HG02970 (cell line): ENCODE data around the gene STRN.
"Not testable (repeated sequence)": the region's sequence is repeated elsewhere in the genome, so short reads cannot be mapped to it uniquely, and the experiment has no call there.

ENCODE experiments used
- ATAC-seq: cut with Tn5 transposase; IDR thresholded peaks from one replicate; pipeline ENCODE4 v1.9.1; 2021; ENCODE audit warnings: mild to moderate bottlenecking, moderate library complexity, moderate number of reproducible peaks; ENCODE audit not compliant: unreplicated experiment, low FRiP score

The STRN gene

GRCh38 chr2:36855429-36855828 is 110.9 kb downstream of the STRN start:
- no peak for ATAC-seq

DNA sequence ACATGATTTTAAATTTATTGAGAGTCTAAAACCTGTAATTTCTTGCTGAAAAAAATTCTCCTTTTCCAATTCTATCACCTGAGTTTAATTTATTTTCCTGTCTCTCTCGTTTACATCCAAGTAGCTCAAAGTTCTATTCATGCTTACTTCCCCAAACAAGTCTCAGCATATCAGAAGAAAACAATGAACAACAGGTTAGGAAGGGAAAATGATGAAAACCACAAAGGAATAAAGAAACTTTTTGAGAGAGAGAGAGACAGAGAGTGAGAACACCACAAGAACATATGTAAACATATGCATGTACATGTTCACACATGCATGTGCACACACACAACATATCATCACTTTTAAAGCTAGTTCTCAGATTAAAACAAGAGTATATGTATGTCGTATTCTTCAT is 112.1 kb downstream of the STRN start:
- no peak for ATAC-seq

GRCh38 chr2:36849265-36849664 is 117.1 kb downstream of the STRN start:
- ATAC-seq = no peak

DNA sequence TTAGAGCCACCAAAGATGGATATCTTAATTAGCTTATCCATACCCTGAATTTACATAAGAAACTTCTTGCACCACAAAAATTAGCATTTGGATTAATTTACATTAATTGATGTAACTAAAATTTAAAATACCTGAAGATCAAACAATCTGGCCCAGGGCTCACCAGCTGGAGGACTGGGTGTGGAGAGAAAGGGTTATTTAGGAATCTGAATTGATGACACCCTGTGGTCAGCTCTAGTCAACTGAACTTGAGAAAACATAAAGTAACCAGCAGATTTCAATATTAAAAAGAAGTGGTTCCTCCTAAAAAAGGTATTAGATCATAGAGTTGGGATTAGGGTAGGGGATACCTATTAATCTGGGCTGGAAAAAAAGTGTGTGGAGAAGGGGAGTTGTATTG is 122.5 kb downstream of the STRN start:
- ATAC-seq = no peak

DNA sequence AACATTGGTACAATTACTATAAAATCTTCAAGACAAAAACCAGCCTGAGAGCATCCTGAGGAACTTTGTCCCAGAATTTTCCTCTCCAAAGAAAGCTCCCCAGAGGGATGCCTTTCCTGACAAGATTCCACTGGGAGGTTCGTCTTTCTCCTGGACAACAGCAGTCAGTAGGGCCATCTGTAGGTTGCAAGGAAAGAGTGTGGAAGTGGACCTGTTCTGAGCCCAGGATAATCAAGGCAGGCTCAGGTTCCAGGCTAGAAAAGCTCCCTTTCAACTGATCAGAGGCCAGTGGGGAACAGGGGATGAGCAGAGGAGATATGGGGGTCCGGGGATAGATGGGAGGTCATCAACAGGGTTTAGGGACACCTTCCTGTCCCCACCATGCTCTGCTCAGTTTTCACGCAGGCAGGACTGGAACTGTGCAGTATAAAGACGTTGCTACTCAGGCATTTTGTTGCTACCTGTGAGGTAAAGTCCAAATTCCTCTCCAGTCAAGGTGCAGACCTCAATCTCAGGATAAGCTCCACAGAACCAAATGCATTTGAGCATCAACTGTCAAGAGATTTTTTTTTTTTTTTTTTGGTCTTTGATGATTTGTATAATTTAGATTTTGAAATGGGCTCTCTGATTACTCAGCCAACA is 126.2 kb downstream of the STRN start:
- ATAC-seq = no peak

GRCh38 chr2:36834731-36835524 is 131.4 kb downstream of the STRN start:
- ATAC-seq = no peak

DNA sequence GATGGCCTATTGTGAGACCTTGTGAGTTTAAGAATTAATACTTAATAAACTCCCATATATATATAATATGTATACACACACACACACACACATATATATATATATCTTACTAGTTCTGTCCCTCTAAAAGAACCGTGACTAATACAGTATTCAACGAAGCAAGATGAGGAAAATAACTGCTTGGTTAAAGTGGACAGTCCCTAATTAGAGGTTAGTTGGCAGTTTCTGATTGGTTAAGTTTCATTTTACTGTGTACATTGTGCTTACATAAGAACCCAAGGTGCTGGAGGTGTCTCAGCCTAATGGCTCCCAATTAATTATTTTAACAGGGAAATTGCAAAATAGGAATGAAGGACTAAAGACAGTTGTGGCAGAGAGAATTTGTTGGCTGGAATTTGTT is 132.1 kb downstream of the STRN start:
- no peak for ATAC-seq

DNA sequence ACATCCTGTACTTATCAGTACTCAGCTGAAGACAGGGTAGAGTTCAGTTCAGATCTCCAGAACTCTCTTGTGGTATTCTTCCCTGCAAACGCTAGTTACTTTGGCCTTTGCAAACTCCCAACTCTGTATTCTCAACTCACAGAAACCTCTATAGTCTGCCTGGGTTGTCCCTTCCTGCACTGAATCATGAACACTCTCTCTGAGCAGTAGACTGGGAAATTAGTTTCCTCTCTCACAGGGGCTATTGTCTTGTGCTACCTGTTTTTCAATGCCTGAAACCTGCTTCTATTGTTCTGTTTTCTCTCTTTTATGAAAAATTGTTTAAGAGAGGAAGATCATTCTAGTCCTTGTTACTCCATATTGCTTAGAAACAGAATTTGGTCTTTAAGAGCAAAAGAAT is 135.2 kb downstream of the STRN start:
- no peak for ATAC-seq

- ATAC-seq = not testable (repeated sequence)
These were observed 141.7 kb downstream of the STRN start for GRCh38 chr2:36824683-36825082.

- no peak for ATAC-seq
These were observed 142.1 kb downstream of the STRN start for GRCh38 chr2:36824273-36824672.

GRCh38 chr2:36823862-36824261 is 142.5 kb downstream of the STRN start:
- no peak for ATAC-seq

DNA sequence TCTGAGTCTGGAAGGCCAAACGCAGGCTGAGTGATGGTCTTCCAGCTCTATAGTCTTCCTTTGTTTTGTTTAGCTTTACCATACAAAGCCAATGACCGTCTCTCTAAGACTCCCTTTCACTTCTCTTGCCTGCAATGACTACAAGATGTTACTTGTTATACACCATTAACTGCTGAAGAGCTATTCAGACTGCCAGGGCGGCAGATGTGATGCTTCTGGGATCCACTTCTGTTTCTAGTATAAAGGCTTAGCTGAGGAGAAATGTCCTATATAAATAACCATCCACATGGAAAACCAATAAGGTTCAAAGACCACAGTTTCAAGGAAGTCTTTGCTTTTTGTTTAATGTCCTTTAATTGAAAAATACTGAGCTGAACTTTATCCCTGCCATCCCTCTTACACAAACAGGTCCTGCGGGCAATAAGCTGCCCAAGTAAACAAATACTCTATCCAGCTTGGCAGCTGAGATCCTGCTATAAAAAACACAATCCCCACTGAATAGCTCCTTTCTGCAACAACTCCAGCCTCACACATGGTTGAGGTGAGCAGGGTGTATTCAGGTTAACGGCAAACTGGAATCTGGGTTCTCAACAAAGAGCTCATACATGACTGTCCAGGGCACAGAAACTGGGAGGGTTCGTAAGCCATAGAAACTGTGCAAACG is 145.3 kb downstream of the STRN start:
- ATAC-seq = no peak

DNA sequence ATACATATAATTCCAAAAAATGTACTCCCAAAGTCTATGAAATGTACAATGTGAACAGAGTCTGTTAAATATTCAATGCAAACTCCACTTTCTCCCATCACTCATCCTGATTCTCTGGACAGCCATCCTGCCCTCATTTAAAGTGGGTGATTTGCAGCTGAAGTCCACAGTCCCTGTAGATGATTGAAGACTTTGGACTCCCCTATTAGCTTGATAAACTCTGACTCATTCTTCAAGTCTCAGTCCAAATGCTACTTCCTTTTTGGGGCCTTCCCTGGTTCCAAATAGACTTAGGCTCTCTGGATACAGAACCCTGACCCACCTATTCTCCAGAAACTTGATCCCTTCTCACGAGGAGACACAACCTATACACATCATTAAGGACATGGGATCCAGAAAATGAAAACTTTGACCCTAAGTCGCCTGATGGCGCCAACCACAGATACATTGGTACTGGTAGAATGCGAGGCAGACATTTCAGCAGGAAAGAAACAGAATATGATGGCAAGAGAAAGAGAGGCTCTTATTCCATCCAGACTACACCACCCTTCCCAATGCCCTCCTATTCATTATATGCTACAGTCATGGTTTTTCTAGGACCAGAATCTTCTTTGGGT is 147.1 kb downstream of the STRN start:
- no peak for ATAC-seq

- ATAC-seq = no peak
These were observed 147.8 kb downstream of the STRN start for GRCh38 chr2:36818542-36818941.

GRCh38 chr2:36812196-36812595 is 154.1 kb downstream of the STRN start:
- ATAC-seq = no peak

DNA sequence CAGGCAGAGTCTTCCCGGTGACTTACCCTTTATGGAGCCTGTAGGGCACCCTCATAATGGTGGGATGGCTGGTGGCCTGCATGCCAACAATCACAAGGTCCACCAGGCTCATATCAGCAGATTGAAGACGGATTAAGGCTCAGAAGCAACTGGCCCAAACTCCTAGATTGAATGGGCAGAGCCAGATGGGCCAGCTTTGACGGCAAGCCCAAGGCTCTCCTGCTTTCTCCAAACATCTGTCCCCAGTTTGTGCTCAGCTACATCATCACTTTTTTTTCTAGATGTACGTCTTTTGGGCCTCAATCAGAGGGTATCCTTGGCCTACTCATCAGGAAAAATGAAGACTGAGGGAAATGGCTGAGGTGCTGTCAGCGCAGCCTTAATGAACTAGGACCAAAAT is 155.3 kb downstream of the STRN start:
- no peak for ATAC-seq

DNA sequence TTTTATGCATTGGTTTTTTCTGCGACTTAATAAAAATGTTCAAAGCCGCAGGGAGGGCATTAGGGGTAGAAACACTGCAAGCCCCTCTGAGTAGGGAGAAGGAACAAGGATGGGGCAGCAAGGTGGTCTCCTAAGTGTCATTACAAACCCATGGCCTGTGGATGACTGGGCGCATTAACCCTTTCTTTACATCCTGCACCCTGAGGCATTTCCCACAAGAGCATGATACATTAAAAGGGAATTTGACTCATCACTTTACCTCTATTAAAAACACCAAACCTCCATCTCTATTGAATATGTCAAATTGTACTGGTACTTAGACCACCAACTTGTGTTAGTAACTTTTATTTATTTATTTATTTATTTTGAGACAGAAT is 157.3 kb downstream of the STRN start:
- ATAC-seq = no peak

GRCh38 chr2:36808386-36809068 is 157.8 kb downstream of the STRN start:
- ATAC-seq = no peak

- no peak for ATAC-seq
These were observed 159.0 kb downstream of the STRN start for GRCh38 chr2:36807223-36807886.

- no peak for ATAC-seq
These were observed 160.6 kb downstream of the STRN start for GRCh38 chr2:36805635-36806224.
